GM12872 (cell line): ENCODE results near the gene RFNG.

ENCODE experiments used
- CTCF ChIP-seq: IDR thresholded peaks from 3 replicates; pipeline ENCODE4 v1.5.1; 2011; ENCODE audit warnings: low read depth, mild to moderate bottlenecking, low read length, moderate library complexity; ENCODE audit not compliant: insufficient read depth

Gene RFNG

GRCh38 chr17:82065193-82065637 lies 13.6 kb upstream of the RFNG start:
- TF ChIP-seq CTCF: no peak

- TF ChIP-seq CTCF: no peak
Observed at GRCh38 chr17:82064433-82065192, 13.0 kb upstream of the RFNG start.

GRCh38 chr17:82063424-82064415 lies 12.1 kb upstream of the RFNG start:
- no peak for TF ChIP-seq CTCF

GRCh38 chr17:82062984-82063368 lies 11.4 kb upstream of the RFNG start:
- TF ChIP-seq CTCF: no peak

- no peak for TF ChIP-seq CTCF
Observed at GRCh38 chr17:82062076-82062983, 10.7 kb upstream of the RFNG start.

- no peak for TF ChIP-seq CTCF
Observed at GRCh38 chr17:82061047-82061925, 9.7 kb upstream of the RFNG start.
